ENCODE results near the gene SLC25A31.

The SLC25A31 gene

GRCh38 chr4:127730142-127730913 is at the start of gene SLC25A31:
Gene SLC25A31 (plus strand): TSS chr4:127730400. CDS start chr4:127730546, 146 bp downstream.
- DNase-seq = no peak

DNA sequence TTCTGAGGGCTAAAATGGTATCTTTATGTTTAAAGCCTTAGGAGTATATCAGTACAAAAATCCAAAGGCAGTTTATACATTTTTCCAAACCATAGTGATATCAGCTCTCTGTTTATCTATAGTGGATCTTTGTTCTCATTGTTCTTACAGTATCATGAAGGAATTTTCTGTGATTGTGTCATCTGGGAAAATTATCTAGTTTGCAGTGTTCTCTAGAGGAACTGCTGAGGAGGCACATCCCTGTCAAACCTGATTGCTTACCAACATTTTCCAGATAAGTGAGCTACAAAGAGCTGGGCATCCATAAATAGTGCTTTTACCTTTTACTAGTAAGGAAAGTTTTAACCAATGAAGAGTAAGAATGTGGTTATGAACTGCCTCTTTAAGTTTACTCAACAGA is 44.9 kb upstream of the SLC25A31 start:
- no peak for DNase-seq

GRCh38 chr4:127686658-127687057 is 43.5 kb upstream of the SLC25A31 start:
- no peak for DNase-seq

DNA sequence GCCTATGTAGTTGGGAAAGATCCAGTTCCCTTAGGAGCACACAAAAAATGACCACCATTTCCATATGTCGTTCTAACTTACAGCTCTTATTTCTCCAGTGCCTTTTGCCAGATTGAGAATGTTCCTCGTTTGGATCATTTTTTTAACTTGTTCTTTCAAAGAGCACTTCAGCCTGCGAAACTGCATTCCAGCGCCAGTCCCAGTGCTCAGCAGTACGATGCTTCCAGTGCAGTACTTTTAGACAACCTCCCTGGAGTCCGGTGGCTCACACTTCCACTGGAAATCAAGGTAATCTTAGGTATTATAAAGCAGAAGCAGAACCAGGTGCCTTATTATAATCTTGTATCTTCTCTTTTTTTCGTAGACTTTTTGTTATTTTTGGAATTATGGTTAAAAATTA is 42.6 kb upstream of the SLC25A31 start:
- DNase-seq = no peak

DNA sequence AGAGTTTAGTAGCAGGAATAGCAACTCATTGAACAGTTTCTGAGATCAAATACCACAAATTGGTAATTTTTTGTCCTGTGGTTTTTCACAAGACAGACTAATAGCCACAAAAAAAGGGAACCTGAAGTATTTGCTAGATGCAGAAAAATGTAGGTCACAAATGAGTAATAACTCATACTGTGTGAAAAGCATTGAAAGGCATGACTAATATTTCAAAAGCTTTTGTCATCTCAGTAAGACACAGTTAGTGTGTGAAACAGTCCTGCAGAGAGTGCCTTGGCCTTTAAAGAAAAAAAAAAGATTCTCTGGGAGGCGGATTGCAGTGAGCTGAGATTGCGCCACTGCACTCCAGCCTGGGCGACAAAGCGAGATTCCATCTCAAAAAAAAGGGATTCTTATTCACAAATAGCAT is 31.4 kb upstream of the SLC25A31 start:
- no peak for DNase-seq

DNA sequence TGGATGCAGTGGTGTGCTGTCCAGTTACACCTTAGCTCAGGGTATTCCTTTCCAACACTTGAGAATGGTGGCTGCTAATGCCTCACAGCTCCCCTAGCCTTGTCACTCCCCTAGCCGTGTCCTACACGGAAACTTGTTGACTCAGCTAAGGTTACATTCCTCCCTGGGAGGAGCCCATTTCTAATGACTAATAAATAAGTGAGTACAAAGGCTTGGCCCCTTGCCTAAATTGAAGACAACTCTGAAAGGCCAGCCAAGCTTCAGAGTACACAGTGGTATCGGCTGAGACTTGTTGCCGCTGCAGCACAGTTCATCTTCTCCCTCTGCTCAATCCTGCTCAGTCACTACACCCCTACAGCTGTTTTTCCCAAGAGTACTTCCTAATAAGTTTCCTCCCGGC is 21.2 kb upstream of the SLC25A31 start:
- DNase-seq = peak; percentile 67

DNA sequence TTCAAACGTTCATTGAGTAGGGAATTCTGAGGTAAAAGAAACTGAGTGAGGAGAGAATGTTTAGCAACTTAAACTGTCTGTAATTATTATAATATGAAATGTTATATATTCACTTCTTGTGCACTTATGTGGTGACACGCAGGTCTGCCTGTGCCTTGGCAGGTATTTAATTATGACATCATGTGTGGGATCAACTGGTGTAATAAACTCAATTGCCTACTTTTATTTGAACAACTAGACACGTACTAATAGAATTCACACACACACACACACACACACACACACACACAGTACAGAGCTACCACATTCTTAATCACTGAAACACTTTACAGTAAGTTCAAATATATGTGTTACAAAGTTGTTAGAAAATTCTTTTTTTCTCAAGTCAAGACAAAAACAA is 20.7 kb upstream of the SLC25A31 start:
- DNase-seq = no peak

- no peak for DNase-seq
Observed at GRCh38 chr4:127731406-127731805, 1.2 kb downstream of the SLC25A31 start.

DNA sequence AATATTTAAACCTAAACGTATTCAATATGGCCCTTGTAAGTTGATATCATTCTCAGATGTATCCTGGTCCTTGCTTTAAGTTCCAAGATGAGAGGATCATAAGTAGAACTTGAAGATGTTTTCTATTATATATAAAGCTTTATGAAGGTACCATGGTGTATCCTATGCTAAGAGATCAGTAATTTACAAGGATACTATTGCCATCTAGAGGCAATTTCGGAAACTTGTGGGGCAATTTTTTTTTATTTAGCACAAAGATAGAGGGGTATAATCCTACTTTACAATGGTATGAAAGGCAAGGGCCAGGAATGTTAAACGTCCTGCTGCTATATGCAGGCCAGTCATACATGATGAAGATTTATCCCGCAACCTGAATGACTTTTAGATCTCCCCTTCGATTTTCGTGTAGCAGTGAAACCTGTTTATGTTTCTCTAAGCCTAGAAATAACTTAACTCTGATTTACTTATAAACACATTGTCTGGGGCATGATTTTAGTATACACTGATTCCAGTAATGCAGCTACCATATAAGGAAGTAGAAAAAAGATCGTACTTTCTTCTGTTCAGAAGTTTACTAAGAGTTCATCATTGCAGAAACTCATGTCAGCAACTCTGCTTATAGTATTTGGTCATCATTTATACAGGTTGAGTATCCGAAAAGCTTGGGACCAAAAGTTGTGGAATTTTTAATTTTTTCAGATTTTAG is 2.6 kb downstream of the SLC25A31 start:
- DNase-seq = peak; percentile 47

- no peak for DNase-seq
Observed at GRCh38 chr4:127734976-127735375, 4.8 kb downstream of the SLC25A31 start.

DNA sequence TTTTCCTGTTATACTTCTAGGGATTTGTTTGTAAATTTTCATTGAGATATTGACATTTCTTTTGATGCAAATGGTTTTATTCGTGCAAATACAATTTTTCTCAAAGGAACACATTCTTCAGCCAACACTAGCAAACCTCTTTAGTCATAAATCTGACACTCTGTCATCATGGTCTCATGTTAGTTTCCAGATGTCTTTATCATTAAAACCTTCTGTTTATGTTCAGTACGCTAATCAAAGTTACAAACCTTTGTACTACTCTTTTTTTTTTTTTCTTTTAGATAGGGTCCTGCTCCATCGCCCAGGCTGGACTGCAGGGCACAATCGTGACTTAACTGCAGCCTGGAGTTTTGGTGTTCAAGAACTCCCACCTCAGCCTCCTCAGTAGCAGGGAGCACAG is 7.1 kb downstream of the SLC25A31 start:
- no peak for DNase-seq

- DNase-seq = no peak
Observed at GRCh38 chr4:127741247-127741646, 11.0 kb downstream of the SLC25A31 start.

- no peak for DNase-seq
Observed at GRCh38 chr4:127747883-127748282, 17.7 kb downstream of the SLC25A31 start.

DNA sequence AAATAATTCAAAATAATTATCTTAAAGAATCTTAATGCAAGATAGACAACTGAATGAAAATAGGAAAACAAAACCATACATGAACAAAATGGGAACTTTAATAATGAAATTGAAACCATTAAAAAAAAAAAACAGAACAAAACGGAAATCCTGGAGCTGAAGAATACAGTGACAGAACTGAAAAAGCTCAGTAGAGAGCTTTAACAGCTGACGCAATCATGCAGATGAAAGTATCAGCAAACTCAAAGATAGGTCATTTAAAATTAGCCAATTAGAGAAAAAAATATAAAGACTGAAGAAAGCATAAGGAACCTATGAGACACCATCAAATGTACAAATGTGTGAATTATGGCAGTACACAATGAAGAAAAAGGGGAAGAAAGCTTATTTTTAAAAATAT is 18.8 kb downstream of the SLC25A31 start:
- no peak for DNase-seq

DNA sequence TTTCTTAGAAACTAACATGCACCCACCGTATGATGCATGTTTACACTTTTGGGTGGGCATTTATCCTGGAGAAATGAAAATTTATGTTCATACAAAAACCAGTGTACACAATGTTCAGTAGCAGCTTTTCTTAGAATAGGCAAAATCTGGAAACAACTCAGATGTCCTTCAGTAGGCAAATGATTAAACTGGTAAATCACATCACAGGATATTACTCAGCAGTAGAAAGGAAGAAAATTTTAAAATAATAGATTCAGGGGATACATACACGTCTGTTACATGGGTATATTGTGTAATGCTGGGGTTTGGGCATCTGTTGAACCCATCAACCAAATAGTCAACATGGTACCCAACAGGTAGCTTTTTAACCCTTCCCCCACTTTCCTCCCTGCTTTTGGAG is 26.7 kb downstream of the SLC25A31 start:
- no peak for DNase-seq

GRCh38 chr4:127759228-127759820 is 29.1 kb downstream of the SLC25A31 start:
- DNase-seq = no peak

GRCh38 chr4:127759893-127760292 is 29.7 kb downstream of the SLC25A31 start:
- no peak for DNase-seq

GRCh38 chr4:127771535-127772275 is 41.5 kb downstream of the SLC25A31 start:
- DNase-seq = no peak

- no peak for DNase-seq
Observed at GRCh38 chr4:127772769-127773671, 42.8 kb downstream of the SLC25A31 start.

DNA sequence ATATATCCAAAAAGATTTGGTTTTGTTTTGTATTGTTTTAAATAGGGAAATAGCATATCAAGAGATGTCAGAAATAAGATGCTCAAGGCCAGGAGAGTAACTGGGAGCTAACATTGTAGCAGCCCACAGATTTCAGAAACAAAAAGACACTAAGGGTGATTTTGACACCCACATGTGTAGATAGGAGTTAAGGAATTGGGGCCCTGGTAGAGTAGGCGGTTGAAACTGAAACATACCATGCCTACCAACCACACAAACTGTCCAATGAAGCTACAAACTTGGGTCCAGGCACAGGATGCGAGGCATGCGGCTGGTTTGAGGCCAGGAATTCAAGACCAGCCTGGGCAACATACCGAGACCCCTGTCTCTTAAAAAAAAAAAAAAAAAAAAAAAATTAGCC is 45.6 kb downstream of the SLC25A31 start:
- no peak for DNase-seq

GRCh38 chr4:127776620-127777019 is 46.4 kb downstream of the SLC25A31 start:
- DNase-seq = no peak

DNA sequence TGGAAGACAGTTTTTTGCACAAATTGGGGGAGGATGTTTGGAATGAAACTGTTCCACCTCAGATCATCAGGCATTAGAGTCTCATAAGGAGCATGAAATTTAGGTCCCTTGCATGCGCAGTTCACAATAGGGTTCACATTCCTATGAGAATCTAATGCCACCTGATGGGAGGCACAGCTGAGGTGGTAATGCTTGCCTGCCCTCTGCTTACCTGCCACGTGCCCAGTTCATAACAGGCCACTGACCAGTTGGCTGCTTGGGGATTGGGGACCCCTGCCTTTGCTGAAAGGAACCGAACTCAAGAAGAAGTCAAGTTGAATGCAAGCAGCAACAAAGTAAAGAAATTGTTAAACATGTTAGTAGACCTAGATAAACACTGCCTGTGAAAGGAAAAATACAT is 47.3 kb downstream of the SLC25A31 start:
- no peak for DNase-seq
